ENCODE data around the gene PLCB3. TPM values are rescaled to one million over a fixed set of nuclear protein-coding genes. Genes with fewer than 3 reads are reported as not detected.

The PLCB3 gene
- total RNA-seq, 4 donors from 2014 or later, result 10.8 to 17.9 (median 16.3) TPM

DNA sequence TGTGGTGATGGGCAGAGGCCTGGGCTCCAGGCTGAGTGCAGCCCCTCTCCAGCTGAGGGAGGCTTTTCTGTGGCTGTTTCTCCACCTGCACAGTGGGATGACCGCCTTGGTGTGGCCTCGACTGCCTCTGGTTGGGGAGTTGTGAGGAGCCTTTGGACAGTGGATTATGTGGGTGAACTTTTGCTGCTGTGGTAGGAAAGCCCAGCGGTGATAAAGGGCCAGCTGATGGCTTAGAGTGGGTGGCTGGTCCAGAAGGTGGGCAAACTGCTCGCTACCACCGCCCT lies 52.6 kb downstream of the PLCB3 start:
- TF ChIP-seq, protein P1, sequence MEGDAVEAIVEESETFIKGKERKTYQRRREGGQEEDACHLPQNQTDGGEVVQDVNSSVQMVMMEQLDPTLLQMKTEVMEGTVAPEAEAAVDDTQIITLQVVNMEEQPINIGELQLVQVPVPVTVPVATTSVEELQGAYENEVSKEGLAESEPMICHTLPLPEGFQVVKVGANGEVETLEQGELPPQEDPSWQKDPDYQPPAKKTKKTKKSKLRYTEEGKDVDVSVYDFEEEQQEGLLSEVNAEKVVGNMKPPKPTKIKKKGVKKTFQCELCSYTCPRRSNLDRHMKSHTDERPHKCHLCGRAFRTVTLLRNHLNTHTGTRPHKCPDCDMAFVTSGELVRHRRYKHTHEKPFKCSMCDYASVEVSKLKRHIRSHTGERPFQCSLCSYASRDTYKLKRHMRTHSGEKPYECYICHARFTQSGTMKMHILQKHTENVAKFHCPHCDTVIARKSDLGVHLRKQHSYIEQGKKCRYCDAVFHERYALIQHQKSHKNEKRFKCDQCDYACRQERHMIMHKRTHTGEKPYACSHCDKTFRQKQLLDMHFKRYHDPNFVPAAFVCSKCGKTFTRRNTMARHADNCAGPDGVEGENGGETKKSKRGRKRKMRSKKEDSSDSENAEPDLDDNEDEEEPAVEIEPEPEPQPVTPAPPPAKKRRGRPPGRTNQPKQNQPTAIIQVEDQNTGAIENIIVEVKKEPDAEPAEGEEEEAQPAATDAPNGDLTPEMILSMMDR (IDR thresholded peaks at IDR 0.05; ENCODE audit: low read depth), result no peak

DNA sequence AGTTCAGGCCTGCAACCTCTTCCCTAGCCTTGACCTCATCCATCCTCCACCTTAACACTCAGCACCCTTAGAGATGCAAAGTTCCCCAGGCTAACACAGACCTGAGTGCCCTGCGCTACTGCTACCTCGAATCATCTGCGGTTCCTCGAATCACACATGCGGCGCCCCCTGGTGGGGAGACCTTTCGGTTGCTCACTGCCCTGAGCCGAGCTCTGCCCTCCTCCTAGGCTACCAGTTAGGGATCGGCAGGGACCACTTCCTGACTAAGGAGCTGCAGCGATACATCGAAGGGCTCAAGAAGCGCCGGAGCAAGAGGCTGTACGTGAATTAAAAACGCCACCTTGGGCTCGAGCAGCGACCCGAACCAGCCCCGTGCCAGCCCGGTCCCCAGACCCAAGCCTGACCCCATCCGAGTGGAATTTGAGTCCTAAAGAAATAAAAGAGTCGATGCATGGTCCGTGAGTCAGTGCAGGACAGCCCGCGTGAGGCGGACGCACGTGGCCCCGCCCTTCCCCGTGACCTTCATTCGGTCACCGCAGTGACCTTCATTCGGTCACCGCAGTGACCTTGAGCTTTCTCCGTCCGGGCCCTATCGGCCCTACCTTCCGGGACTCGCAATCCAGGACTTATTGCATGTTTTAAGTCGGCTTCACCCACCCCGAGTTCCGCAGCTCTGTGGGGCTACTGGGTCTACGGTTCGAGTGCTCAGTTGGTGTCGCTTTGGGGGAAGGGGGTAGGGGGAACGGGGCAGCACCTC lies 53.2 kb downstream of the PLCB3 start:
- TF ChIP-seq, protein P1 (IDR thresholded peaks at IDR 0.05; ENCODE audit: low read depth), result no peak

DNA sequence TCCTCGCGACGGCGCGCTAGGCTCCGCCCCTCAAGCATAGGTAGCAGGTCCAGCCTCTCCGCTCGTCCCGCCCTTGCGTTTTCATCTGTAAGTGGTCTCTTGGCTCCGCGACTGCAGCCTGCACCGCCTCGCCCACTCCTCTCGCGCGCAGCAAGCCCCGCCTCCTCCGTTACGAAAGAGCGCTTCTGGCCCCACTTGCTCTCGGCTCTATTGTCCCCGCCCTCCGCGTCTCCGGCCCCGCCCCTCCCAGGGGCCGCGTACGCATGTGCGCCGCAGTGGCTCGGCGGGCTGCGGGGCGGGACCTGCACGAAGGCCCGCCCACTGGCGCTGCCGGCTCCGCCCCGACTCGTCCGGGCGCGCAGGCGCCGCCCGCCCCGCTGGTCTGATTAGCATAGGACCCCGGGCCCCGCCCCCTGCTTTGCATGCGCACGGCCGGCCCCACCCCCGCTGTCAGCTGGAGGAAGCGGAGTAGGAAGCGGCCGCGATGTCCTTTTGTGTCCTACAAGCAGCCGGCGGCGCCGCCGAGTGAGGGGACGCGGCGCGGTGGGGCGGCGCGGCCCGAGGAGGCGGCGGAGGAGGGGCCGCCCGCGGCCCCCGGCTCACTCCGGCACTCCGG lies 53.9 kb downstream of the PLCB3 start, which contains the start of gene ESRRA:
ESRRA (plus strand) TSS at position 450 of the 616 bp plus-strand sequence. CDS start 1,656 bp downstream, outside the sequence.
- TF ChIP-seq, protein P1 (IDR thresholded peaks at IDR 0.05; ENCODE audit: low read depth), result no peak

DNA sequence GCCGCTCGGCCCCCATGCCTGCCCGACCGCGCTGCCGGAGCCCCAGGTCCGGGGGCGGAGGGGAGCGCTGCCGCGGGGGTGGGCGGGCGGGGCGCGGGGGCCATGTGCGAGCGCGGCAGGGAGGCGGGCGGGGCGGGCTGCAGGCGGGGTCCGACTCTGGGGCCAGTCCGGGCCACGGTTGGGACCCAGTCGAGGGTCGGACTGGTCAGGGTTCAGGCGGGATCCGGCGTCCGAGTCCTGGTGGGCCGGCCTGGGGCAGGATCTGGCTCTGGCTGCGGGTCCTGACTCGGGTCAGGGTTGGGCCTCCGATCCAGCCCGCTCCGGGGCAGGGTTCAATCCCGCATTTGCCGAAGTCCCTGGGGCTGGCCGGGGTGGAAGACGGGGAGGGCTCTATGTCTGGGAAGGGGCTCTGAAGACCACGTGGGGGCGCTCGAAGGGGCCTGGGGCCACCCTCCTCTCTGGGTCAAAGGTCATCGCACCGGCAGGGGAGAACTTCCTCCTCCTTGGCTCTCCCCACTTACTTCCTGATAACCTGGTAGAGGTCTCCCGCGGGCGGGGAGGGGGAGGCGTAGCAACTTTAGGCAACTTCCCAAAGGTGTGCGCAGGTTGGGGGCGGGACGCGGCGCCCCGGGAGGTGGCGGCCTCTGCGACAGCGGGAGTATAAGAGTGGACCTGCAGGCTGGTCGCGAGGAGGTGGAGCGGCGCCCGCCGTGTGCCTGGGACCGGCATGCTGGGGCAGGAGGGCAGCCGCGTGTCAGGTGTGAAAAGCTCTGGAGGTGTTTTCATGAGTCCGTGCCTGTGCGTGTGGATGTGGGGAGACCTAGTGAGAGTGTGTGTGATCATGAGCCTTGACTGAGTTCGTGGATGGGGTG lies 54.6 kb downstream of the PLCB3 start:
- TF ChIP-seq, protein P1 (IDR thresholded peaks at IDR 0.05; ENCODE audit: low read depth), result no peak

DNA sequence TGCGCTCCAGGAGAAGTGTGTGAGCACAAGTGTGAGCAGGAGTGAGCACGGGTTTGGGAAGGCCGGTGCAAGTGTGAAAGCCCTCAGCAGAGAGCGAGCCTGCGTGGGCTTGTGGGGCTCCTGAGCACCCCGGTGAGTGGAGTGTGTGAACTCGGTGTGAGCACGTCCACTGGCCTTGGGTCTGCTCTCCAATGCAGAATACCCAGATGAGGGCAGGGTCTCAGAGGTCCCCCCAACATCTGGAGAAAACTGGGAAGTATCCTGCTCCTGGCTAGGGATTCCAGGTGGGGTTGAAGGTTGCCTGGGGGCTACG lies 55.2 kb downstream of the PLCB3 start:
- TF ChIP-seq, protein P1 (IDR thresholded peaks at IDR 0.05; ENCODE audit: low read depth), result no peak

- TF ChIP-seq, protein P1 (IDR thresholded peaks at IDR 0.05; ENCODE audit: low read depth), result no peak
Measured at GRCh38 chr11:64306876-64307622, 55.7 kb downstream of the PLCB3 start.
